HepG2 (cell line): ENCODE measurements around the gene RHO.

Experiments used
- CHD4 ChIP-seq: fragments of 200-600 bp; sonication (generic); IDR thresholded peaks from 2 replicates; pipeline ENCODE4 v1.7.0; 2017; ENCODE audit warnings: mild to moderate bottlenecking, low read length, borderline replicate concordance
- ESRRA ChIP-seq: sonication (generic); formaldehyde crosslinking; IDR thresholded peaks from 2 replicates; pipeline ENCODE4 v1.5.1; 2020; ENCODE audit warnings: mild to moderate bottlenecking, low read depth, missing genetic modification reagents
- POLR2A ChIP-seq, 2 experiments: IDR thresholded peaks; 2 replicates each; pipeline ENCODE4 v1.6.1; 2011; ENCODE audit warnings: low read depth in 2 of 2, low read length in 2 of 2, mild to moderate bottlenecking in 1 of 2, moderate library complexity in 1 of 2; ENCODE audit not compliant: insufficient read depth in 1 of 2
- SIX4 ChIP-seq: sonication (generic); formaldehyde crosslinking; IDR thresholded peaks from 2 replicates; pipeline ENCODE4 v1.4.0; 2020; ENCODE audit warnings: missing genetic modification reagents
- TF ChIP-seq, protein P1 (sequence below): sonication (generic); formaldehyde crosslinking; conservative IDR thresholded peaks from 2 replicates; pipeline ENCODE4 v1.8.0; 2022; ENCODE audit warnings: mild to moderate bottlenecking, moderate library complexity, missing genetic modification reagents
- TF ChIP-seq, protein P2 (sequence below): sonication (generic); formaldehyde crosslinking; IDR thresholded peaks from 2 replicates; pipeline ENCODE4 v1.5.0; 2020; ENCODE audit warnings: mild to moderate bottlenecking, missing genetic modification reagents, moderate library complexity
- TF ChIP-seq, protein P3 (sequence below): IDR thresholded peaks from 2 replicates; pipeline ENCODE4 v1.6.1; 2016

GRCh38 chr3:129485721-129486663 is 42.4 kb upstream of the RHO start:
- TF ChIP-seq ESRRA (CRISPR knock-in tag): no peak
- TF ChIP-seq POLR2A (IDR thresholded peaks at IDR 0.05; ENCODE audit: insufficient read depth in 1 of 2, low read depth in 2 of 2, low read length in 2 of 2): no peak
- TF ChIP-seq, protein P1, sequence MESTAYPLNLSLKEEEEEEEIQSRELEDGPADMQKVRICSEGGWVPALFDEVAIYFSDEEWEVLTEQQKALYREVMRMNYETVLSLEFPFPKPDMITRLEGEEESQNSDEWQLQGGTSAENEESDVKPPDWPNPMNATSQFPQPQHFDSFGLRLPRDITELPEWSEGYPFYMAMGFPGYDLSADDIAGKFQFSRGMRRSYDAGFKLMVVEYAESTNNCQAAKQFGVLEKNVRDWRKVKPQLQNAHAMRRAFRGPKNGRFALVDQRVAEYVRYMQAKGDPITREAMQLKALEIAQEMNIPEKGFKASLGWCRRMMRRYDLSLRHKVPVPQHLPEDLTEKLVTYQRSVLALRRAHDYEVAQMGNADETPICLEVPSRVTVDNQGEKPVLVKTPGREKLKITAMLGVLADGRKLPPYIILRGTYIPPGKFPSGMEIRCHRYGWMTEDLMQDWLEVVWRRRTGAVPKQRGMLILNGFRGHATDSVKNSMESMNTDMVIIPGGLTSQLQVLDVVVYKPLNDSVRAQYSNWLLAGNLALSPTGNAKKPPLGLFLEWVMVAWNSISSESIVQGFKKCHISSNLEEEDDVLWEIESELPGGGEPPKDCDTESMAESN (CRISPR knock-in tag): no peak
- TF ChIP-seq, protein P2, sequence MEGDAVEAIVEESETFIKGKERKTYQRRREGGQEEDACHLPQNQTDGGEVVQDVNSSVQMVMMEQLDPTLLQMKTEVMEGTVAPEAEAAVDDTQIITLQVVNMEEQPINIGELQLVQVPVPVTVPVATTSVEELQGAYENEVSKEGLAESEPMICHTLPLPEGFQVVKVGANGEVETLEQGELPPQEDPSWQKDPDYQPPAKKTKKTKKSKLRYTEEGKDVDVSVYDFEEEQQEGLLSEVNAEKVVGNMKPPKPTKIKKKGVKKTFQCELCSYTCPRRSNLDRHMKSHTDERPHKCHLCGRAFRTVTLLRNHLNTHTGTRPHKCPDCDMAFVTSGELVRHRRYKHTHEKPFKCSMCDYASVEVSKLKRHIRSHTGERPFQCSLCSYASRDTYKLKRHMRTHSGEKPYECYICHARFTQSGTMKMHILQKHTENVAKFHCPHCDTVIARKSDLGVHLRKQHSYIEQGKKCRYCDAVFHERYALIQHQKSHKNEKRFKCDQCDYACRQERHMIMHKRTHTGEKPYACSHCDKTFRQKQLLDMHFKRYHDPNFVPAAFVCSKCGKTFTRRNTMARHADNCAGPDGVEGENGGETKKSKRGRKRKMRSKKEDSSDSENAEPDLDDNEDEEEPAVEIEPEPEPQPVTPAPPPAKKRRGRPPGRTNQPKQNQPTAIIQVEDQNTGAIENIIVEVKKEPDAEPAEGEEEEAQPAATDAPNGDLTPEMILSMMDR (CRISPR knock-in tag): no peak
- TF ChIP-seq CHD4: no peak
- TF ChIP-seq, protein P3, sequence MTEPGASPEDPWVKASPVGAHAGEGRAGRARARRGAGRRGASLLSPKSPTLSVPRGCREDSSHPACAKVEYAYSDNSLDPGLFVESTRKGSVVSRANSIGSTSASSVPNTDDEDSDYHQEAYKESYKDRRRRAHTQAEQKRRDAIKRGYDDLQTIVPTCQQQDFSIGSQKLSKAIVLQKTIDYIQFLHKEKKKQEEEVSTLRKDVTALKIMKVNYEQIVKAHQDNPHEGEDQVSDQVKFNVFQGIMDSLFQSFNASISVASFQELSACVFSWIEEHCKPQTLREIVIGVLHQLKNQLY: no peak
- no peak for TF ChIP-seq SIX4 (CRISPR knock-in tag)
